Fibroblast of lung (primary cell): ENCODE results near the gene ACTRT2. TPM values are rescaled to one million over a fixed set of nuclear protein-coding genes. Genes with fewer than 3 reads are reported as not detected.

ENCODE experiments used
- DNase-seq, 2 donors: peaks; one replicate each; pipeline versions ENCODE4 v3.0.0 to v3.0.0-alpha.2; 2010; ENCODE audit warnings: low read depth in 2 of 2
- H2AFZ ChIP-seq: 2 replicates; pipeline ENCODE4 v1.5.1; 2012; ENCODE audit warnings: low read length, control low read depth, inconsistent platforms
- H3K27ac ChIP-seq: 2 replicates; pipeline ENCODE4 v1.5.1; 2011; ENCODE audit warnings: low read length, control low read depth; ENCODE audit not compliant: insufficient read depth
- H3K27me3 ChIP-seq: 2 replicates; pipeline ENCODE4 v1.5.1; 2011; ENCODE audit warnings: mild to moderate bottlenecking, low read length; ENCODE audit not compliant: control insufficient read depth, insufficient read depth
- H3K36me3 ChIP-seq: 2 replicates; pipeline ENCODE4 v1.5.1; 2011; ENCODE audit warnings: low read length; ENCODE audit not compliant: control insufficient read depth, insufficient read depth
- H3K4me1 ChIP-seq: 2 replicates; pipeline ENCODE4 v1.5.1; 2011; ENCODE audit warnings: low read length; ENCODE audit not compliant: control insufficient read depth, insufficient read depth; ENCODE audit errors: extremely low read depth
- H3K4me2 ChIP-seq: 2 replicates; pipeline ENCODE4 v1.5.1; 2011; ENCODE audit warnings: low read length, control low read depth; ENCODE audit not compliant: insufficient read depth; ENCODE audit errors: extremely low read depth
- H3K4me3 ChIP-seq, 4 experiments: fragments of 200-600 bp in 1 of 4; sonication (generic) in 1 of 4; replicated peaks in 1 of 4; 2 replicates each; pipeline ENCODE4 v1.5.1; 2011 to 2016; ENCODE audit warnings: low read length in 4 of 4, low read depth in 3 of 4, mild to moderate bottlenecking in 3 of 4, control low read depth in 2 of 4, inconsistent platforms in 1 of 4, mixed read lengths in 1 of 4; ENCODE audit not compliant: insufficient read depth in 1 of 4; ENCODE audit errors: control extremely low read depth in 1 of 4
- H3K79me2 ChIP-seq: 2 replicates; pipeline ENCODE4 v1.5.1; 2012; ENCODE audit warnings: mild to moderate bottlenecking, low read length, inconsistent platforms; ENCODE audit not compliant: control insufficient read depth, insufficient read depth
- H3K9ac ChIP-seq: 2 replicates; pipeline ENCODE4 v1.5.1; 2011; ENCODE audit warnings: mild to moderate bottlenecking, low read length, control low read depth; ENCODE audit not compliant: insufficient read depth
- H3K9me3 ChIP-seq: 2 replicates; pipeline ENCODE4 v1.5.1; 2012; ENCODE audit warnings: low read depth, low read length; ENCODE audit not compliant: control insufficient read depth, insufficient read depth
- H4K20me1 ChIP-seq: 2 replicates; pipeline ENCODE4 v1.5.1; 2011; ENCODE audit warnings: low read length; ENCODE audit not compliant: control insufficient read depth, insufficient read depth; ENCODE audit errors: extremely low read depth
- CTCF ChIP-seq, 2 donors: IDR thresholded peaks in 1 of 2; conservative IDR thresholded peaks in 1 of 2; 1 replicate in 1 of 2; 2 replicates in 1 of 2; pipeline ENCODE4 v1.5.1; 2011 to 2012; ENCODE audit warnings: low read length in 2 of 2, control low read depth in 1 of 2, inconsistent platforms in 1 of 2, low read depth in 1 of 2, mild to moderate bottlenecking in 1 of 2
- EZH2 ChIP-seq: IDR thresholded peaks from 2 replicates; pipeline ENCODE4 v1.5.1; 2012; ENCODE audit warnings: low read length, control low read depth, mild to moderate bottlenecking; ENCODE audit errors: missing control alignments
- polyA plus RNA-seq, 2 donors: library from polyadenylated mRNA; depleted of rRNA in 1 of 2; stranded (reverse) in 1 of 2; unstranded in 1 of 2; fragments of >200 nt; gene quantifications; 2 replicates each; pipeline ENCODE4 v1.2.1, GENCODE V29; 2011 to 2012; ENCODE audit warnings: missing spikeins in 1 of 2
- total RNA-seq: library from RNA; depleted of rRNA; stranded (reverse); fragments of >200 nt; gene quantifications from 2 replicates; pipeline ENCODE4 v1.2.1, GENCODE V29; 2014

Gene ACTRT2
- total and polyA plus RNA-seq, 2 donors (not counting 1 experiment from before 2014, with no cell fraction given): not detected

GRCh38 chr1:3012456-3013291 is 8.6 kb upstream of the ACTRT2 start:
- no peaks in the 10 kb centered on the region for H3K27me3 ChIP-seq
- TF ChIP-seq CTCF (conservative IDR thresholded peaks at IDR 0.05 in 1 of 2, IDR thresholded peaks at IDR 0.05 in 1 of 2; ENCODE audit: low read depth in 1 of 2, low read length in 2 of 2): peak; percentile 24 to 26
- TF ChIP-seq EZH2: no peak
- no peak overlapping the region for H3K4me2 ChIP-seq
- H2AFZ ChIP-seq: no peak overlapping the region
- no peak overlapping the region for H3K4me3 ChIP-seq
- no peaks in the 10 kb centered on the region for H3K79me2 ChIP-seq
- no peaks in the 10 kb centered on the region for H4K20me1 ChIP-seq
- no peaks in the 10 kb centered on the region for H3K9me3 ChIP-seq
- H3K4me1 ChIP-seq: no peaks in the 10 kb centered on the region
- peak in 1 of 2 donors; percentile 2 for DNase-seq
- H3K9ac ChIP-seq: no peak overlapping the region
- H3K36me3 ChIP-seq: no peaks in the 10 kb centered on the region
- no peak overlapping the region for H3K27ac ChIP-seq

- Histone ChIP-seq H3K79me2 (no peaks in the 10 kb centered on the region), H4K20me1 (no peaks in the 10 kb centered on the region), H3K4me2 (no peak overlapping the region), H3K4me3 (no peak overlapping the region), H3K4me1 (no peaks in the 10 kb centered on the region), H3K27ac (no peak overlapping the region), H3K9me3 (no peaks in the 10 kb centered on the region), H3K9ac (no peak overlapping the region), H2AFZ (no peak overlapping the region), H3K27me3 (no peaks in the 10 kb centered on the region), H3K36me3 (no peaks in the 10 kb centered on the region)
- TF ChIP-seq CTCF (conservative IDR thresholded peaks at IDR 0.05 in 1 of 2, IDR thresholded peaks at IDR 0.05 in 1 of 2; ENCODE audit: low read depth in 1 of 2, low read length in 2 of 2) (no peak), EZH2 (no peak)
- DNase-seq: no peak
Measured at GRCh38 chr1:3013371-3014049, 7.8 kb upstream of the ACTRT2 start.

GRCh38 chr1:3014050-3014440 is 7.2 kb upstream of the ACTRT2 start:
- Histone ChIP-seq H3K36me3 (no peaks in the 10 kb centered on the region), H3K4me3 (no peak overlapping the region), H3K4me1 (no peaks in the 10 kb centered on the region), H3K79me2 (no peaks in the 10 kb centered on the region), H2AFZ (no peak overlapping the region), H3K4me2 (no peak overlapping the region), H3K27ac (no peak overlapping the region), H3K27me3 (no peaks in the 10 kb centered on the region), H4K20me1 (no peaks in the 10 kb centered on the region), H3K9ac (no peak overlapping the region), H3K9me3 (no peaks in the 10 kb centered on the region)
- DNase-seq: no peak
- no peak for TF ChIP-seq EZH2
- no peak for TF ChIP-seq CTCF (conservative IDR thresholded peaks at IDR 0.05 in 1 of 2, IDR thresholded peaks at IDR 0.05 in 1 of 2; ENCODE audit: low read depth in 1 of 2, low read length in 2 of 2)
